ENCODE results near the gene CHRNA9.

DNA sequence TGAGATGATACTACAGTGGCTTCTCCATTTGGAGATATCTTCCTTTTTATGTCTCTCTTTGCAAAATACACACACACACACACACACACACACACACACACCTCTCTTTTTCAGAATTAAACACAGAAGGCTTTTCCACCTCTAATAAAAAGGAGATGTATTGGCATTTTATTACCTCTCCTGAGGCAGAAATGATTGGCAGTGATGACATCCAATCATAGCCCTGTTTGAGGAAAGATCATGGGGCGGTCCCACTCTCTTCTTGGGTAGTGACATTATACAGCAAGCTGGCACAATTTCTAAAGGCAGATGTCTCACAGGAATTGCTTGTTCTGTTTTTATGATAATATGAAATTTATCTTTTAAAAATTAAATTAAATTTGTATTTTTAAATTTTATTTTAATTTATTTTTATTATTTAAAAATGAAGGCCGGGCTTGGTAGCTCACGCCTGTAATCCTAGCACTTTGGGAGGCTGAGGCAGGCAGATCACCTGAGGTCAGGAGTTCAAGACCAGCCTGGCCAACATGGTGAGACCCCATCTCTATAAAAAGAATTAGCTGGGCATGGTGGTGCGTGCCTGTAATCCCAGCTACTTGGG lies 15.6 kb downstream of the CHRNA9 start:
- no peak for TF ChIP-seq POLR2A (IDR thresholded peaks at IDR 0.05; ENCODE audit: extremely low read depth, insufficient read length)
- TF ChIP-seq, protein P1, sequence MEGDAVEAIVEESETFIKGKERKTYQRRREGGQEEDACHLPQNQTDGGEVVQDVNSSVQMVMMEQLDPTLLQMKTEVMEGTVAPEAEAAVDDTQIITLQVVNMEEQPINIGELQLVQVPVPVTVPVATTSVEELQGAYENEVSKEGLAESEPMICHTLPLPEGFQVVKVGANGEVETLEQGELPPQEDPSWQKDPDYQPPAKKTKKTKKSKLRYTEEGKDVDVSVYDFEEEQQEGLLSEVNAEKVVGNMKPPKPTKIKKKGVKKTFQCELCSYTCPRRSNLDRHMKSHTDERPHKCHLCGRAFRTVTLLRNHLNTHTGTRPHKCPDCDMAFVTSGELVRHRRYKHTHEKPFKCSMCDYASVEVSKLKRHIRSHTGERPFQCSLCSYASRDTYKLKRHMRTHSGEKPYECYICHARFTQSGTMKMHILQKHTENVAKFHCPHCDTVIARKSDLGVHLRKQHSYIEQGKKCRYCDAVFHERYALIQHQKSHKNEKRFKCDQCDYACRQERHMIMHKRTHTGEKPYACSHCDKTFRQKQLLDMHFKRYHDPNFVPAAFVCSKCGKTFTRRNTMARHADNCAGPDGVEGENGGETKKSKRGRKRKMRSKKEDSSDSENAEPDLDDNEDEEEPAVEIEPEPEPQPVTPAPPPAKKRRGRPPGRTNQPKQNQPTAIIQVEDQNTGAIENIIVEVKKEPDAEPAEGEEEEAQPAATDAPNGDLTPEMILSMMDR (IDR thresholded peaks at IDR 0.05; ENCODE audit: low read depth, low read length): no peak
- TF ChIP-seq, protein P2, sequence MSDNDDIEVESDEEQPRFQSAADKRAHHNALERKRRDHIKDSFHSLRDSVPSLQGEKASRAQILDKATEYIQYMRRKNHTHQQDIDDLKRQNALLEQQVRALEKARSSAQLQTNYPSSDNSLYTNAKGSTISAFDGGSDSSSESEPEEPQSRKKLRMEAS (IDR thresholded peaks at IDR 0.05; ENCODE audit: low read depth, low read length): no peak

All from NB4 (cell line).